Endothelial cell of umbilical vein (primary cell): ENCODE measurements around the gene BAG3.

ENCODE experiments used
- EZH2 ChIP-seq: IDR thresholded peaks from 2 replicates; pipeline ENCODE4 v1.6.1; 2012; ENCODE audit warnings: borderline replicate concordance, low read depth, mild to moderate bottlenecking, moderate library complexity, low read length, inconsistent platforms; ENCODE audit not compliant: severe bottlenecking
- FOS ChIP-seq: IDR thresholded peaks from 2 replicates; pipeline ENCODE4 v1.6.1; 2011; ENCODE audit warnings: mild to moderate bottlenecking, low read length, moderate library complexity, borderline replicate concordance; ENCODE audit not compliant: insufficient read depth
- GATA2 ChIP-seq: IDR thresholded peaks from 2 replicates; pipeline ENCODE4 v1.7.0; 2011; ENCODE audit warnings: low read depth, mild to moderate bottlenecking, moderate library complexity, mixed read lengths, low read length; ENCODE audit not compliant: insufficient read length, insufficient read depth
- JUN ChIP-seq: IDR thresholded peaks from 2 replicates; pipeline ENCODE4 v1.6.1; 2011; ENCODE audit warnings: borderline replicate concordance, low read depth; ENCODE audit not compliant: insufficient read length, insufficient read depth
- MYC ChIP-seq: IDR thresholded peaks from one replicate; pipeline ENCODE4 v1.6.1; 2011; ENCODE audit warnings: mild to moderate bottlenecking, low read depth, low read length
- POLR2A ChIP-seq: IDR thresholded peaks from 2 replicates; pipeline ENCODE4 v1.6.1; 2012; ENCODE audit warnings: low read depth, mild to moderate bottlenecking, control low read depth, low read length
- POLR2AphosphoS5 ChIP-seq: IDR thresholded peaks from 2 replicates; pipeline ENCODE4 v1.6.1; 2012; ENCODE audit warnings: low read depth, mild to moderate bottlenecking, control low read depth, low read length, moderate library complexity; ENCODE audit not compliant: insufficient read depth
- TF ChIP-seq, protein P1 (sequence below), 2 donors: IDR thresholded peaks; 1 replicate in 1 of 2; 2 replicates in 1 of 2; pipeline ENCODE4 v1.5.1; 2011; ENCODE audit warnings: low read length in 2 of 2, mild to moderate bottlenecking in 2 of 2, moderate library complexity in 2 of 2, control low read depth in 1 of 2, inconsistent platforms in 1 of 2, low read depth in 1 of 2; ENCODE audit not compliant: insufficient read depth in 1 of 2; ENCODE audit errors: extremely low read depth in 1 of 2
- TF ChIP-seq, protein P2 (sequence below): IDR thresholded peaks from 2 replicates; pipeline ENCODE4 v1.6.1; 2011; ENCODE audit not compliant: insufficient read depth, insufficient read length

DNA sequence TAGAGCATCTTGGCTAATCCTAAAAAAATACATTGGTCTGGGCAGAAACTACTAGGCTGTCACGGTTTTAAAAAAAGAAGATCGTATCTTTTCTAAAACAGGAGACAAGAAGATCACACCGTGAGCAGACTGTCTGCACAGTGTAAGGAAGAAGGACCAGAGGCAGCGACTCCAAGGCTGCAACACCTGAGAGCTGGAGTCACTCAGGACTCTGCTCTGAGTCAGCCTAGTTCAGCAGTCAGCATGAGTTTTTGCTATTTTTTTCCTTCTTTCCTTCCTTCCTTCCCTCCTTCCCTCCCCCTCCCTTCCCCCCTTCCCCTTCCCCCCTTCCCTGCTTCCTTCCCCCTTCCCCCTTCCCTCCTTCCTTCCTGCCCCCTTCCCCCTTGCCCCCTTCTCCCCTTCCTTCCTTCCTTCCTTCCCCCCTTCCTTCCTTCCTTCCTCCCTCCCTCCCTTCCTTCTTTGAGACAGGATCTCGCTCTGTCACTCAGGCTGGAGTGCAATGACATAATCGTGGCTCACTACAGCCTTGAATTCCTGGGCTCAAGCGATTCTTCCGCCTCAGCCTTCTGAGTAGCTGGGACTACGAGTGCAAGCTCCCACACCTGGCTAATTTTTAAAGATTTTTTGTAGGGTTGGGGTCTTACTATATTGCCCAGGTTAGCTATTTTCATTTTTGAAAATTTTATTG, 24.4 kb downstream of the BAG3 start:
- TF ChIP-seq, protein P1, sequence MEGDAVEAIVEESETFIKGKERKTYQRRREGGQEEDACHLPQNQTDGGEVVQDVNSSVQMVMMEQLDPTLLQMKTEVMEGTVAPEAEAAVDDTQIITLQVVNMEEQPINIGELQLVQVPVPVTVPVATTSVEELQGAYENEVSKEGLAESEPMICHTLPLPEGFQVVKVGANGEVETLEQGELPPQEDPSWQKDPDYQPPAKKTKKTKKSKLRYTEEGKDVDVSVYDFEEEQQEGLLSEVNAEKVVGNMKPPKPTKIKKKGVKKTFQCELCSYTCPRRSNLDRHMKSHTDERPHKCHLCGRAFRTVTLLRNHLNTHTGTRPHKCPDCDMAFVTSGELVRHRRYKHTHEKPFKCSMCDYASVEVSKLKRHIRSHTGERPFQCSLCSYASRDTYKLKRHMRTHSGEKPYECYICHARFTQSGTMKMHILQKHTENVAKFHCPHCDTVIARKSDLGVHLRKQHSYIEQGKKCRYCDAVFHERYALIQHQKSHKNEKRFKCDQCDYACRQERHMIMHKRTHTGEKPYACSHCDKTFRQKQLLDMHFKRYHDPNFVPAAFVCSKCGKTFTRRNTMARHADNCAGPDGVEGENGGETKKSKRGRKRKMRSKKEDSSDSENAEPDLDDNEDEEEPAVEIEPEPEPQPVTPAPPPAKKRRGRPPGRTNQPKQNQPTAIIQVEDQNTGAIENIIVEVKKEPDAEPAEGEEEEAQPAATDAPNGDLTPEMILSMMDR (IDR thresholded peaks at IDR 0.05; ENCODE audit: extremely low read depth in 1 of 2, insufficient read depth in 1 of 2, low read depth in 1 of 2, low read length in 2 of 2), result no peak
- TF ChIP-seq POLR2A, result no peak
- TF ChIP-seq POLR2AphosphoS5, result no peak
- no peak for TF ChIP-seq FOS
- TF ChIP-seq, protein P2, sequence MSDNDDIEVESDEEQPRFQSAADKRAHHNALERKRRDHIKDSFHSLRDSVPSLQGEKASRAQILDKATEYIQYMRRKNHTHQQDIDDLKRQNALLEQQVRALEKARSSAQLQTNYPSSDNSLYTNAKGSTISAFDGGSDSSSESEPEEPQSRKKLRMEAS, result no peak
- no peak for TF ChIP-seq EZH2
- TF ChIP-seq JUN, result no peak
- TF ChIP-seq GATA2, result no peak
- TF ChIP-seq MYC, result no peak
